ENCODE measurements around the gene DIAPH3.
"Not testable (repeated sequence)": the region's sequence is repeated elsewhere in the genome, so short reads cannot be mapped to it uniquely, and the experiment has no call there.

The DIAPH3 gene

DNA sequence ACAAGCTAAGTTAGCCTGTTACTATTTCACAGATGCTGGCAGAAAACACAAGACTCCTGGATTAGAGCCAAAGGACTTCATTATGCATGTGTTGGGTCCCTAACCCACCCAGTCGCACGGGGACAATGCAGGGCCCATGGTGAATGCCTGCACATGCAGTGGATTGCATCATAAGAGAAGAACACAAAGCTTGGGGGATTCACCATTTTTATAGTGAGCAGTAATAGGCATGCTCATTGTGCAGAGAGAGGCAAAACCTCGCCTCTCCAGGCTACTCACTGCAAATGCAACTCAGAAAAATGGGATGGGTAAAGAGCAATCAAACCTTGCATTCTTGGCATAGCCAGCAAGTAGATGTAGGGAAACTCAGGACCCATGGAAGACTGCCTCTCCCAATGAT lies 115.8 kb downstream of the DIAPH3 start:
- H3K4me1 ChIP-seq (ENCODE audit: control insufficient read depth in 1 of 2, insufficient read depth in 1 of 2, low read depth in 1 of 2, low read length in 1 of 2) = peaks cover 8 to 9% of the 10 kb centered on the region in 2 experiments
- H3K9me3 ChIP-seq = no peaks in the 10 kb centered on the region
- no peaks in the 10 kb centered on the region for H3K36me3 ChIP-seq
- TF ChIP-seq, protein P1, sequence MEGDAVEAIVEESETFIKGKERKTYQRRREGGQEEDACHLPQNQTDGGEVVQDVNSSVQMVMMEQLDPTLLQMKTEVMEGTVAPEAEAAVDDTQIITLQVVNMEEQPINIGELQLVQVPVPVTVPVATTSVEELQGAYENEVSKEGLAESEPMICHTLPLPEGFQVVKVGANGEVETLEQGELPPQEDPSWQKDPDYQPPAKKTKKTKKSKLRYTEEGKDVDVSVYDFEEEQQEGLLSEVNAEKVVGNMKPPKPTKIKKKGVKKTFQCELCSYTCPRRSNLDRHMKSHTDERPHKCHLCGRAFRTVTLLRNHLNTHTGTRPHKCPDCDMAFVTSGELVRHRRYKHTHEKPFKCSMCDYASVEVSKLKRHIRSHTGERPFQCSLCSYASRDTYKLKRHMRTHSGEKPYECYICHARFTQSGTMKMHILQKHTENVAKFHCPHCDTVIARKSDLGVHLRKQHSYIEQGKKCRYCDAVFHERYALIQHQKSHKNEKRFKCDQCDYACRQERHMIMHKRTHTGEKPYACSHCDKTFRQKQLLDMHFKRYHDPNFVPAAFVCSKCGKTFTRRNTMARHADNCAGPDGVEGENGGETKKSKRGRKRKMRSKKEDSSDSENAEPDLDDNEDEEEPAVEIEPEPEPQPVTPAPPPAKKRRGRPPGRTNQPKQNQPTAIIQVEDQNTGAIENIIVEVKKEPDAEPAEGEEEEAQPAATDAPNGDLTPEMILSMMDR (IDR thresholded peaks at IDR 0.05) = no peak
- no peaks in the 10 kb centered on the region for H3K27me3 ChIP-seq
- H3K4me3 ChIP-seq (ENCODE audit: low read depth in 1 of 2, low read length in 1 of 2) = no peak overlapping the region
- no peak overlapping the region for H3K27ac ChIP-seq

GRCh38 chr13:60044321-60044720 lies 119.4 kb downstream of the DIAPH3 start:
- Histone ChIP-seq H3K36me3 (no peaks in the 10 kb centered on the region), H3K4me1 (ENCODE audit: control insufficient read depth in 1 of 2, insufficient read depth in 1 of 2, low read depth in 1 of 2, low read length in 1 of 2) (no peaks in the 10 kb centered on the region), H3K27me3 (no peaks in the 10 kb centered on the region), H3K4me3 (ENCODE audit: low read depth in 1 of 2, low read length in 1 of 2) (no peak overlapping the region), H3K27ac (no peak overlapping the region), H3K9me3 (no peaks in the 10 kb centered on the region)
- TF ChIP-seq, protein P1 (IDR thresholded peaks at IDR 0.05) = no peak

GRCh38 chr13:60043262-60043661 lies 120.5 kb downstream of the DIAPH3 start:
- no peaks in the 10 kb centered on the region for H3K4me1 ChIP-seq (ENCODE audit: control insufficient read depth in 1 of 2, insufficient read depth in 1 of 2, low read depth in 1 of 2, low read length in 1 of 2)
- H3K27me3 ChIP-seq = no peaks in the 10 kb centered on the region
- no peaks in the 10 kb centered on the region for H3K36me3 ChIP-seq
- no peak overlapping the region for H3K27ac ChIP-seq
- TF ChIP-seq, protein P1 (IDR thresholded peaks at IDR 0.05) = no peak
- H3K4me3 ChIP-seq (ENCODE audit: low read depth in 1 of 2, low read length in 1 of 2) = no peak overlapping the region
- no peaks in the 10 kb centered on the region for H3K9me3 ChIP-seq

DNA sequence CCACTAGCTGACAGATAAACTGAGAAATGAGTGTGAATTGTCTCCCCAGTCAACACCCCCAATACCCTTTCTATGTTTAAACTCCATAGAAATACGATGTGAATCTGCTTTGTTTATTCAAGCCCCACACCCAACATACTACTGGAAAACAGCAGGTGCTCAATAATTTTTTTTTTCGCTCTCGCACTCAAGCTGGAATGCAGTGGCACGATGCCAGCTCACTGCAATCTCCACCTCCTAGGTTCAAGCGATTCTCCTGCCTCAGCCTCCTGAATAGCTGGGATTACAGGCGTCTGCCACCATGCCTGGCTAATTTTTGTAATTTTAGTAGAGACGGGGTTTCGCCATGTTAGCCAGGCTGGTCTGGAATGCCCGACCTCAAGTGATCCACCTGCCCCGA lies 123.1 kb downstream of the DIAPH3 start:
- H3K9me3 ChIP-seq; H3K27me3 ChIP-seq; H3K36me3 ChIP-seq; H3K27ac ChIP-seq; H3K4me1 ChIP-seq (ENCODE audit: control insufficient read depth in 1 of 2, insufficient read depth in 1 of 2, low read depth in 1 of 2, low read length in 1 of 2); H3K4me3 ChIP-seq (ENCODE audit: low read depth in 1 of 2, low read length in 1 of 2): not testable (repeated sequence)

DNA sequence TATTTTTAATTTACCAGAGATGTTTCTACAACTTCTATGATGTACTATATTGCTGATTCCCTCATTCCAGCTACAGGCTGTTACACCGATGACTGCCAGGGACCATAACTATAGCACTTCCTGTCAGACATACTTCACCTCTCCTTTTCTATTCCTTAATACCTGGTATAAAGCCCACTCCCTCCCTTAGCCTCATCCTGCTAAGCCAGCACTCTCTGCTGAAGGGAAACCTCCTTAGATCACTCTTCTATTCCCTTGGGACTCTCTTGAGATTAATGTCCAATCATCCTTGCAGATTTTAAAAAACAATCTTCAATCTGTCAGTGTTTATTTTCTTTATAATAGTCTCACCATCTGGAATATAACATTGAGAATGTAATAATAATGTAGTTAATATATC lies 127.9 kb downstream of the DIAPH3 start:
- H3K27ac ChIP-seq = no peak overlapping the region
- TF ChIP-seq, protein P1 (IDR thresholded peaks at IDR 0.05) = no peak
- no peaks in the 10 kb centered on the region for H3K36me3 ChIP-seq
- H3K27me3 ChIP-seq = no peaks in the 10 kb centered on the region
- H3K9me3 ChIP-seq = no peaks in the 10 kb centered on the region
- H3K4me1 ChIP-seq (ENCODE audit: control insufficient read depth in 1 of 2, insufficient read depth in 1 of 2, low read depth in 1 of 2, low read length in 1 of 2) = no peaks in the 10 kb centered on the region
- no peak overlapping the region for H3K4me3 ChIP-seq (ENCODE audit: low read depth in 1 of 2, low read length in 1 of 2)

GRCh38 chr13:60032851-60033250 lies 130.9 kb downstream of the DIAPH3 start:
- Histone ChIP-seq H3K27me3 (no peaks in the 10 kb centered on the region), H3K9me3 (no peaks in the 10 kb centered on the region), H3K27ac (no peak overlapping the region), H3K4me1 (ENCODE audit: control insufficient read depth in 1 of 2, insufficient read depth in 1 of 2, low read depth in 1 of 2, low read length in 1 of 2) (no peaks in the 10 kb centered on the region), H3K36me3 (no peaks in the 10 kb centered on the region), H3K4me3 (ENCODE audit: low read depth in 1 of 2, low read length in 1 of 2) (no peak overlapping the region)
- TF ChIP-seq, protein P1 (IDR thresholded peaks at IDR 0.05) = no peak
